ENCODE data around the gene DRAP1. TPM values are rescaled to one million over a fixed set of nuclear protein-coding genes. Genes with fewer than 3 reads are reported as not detected.
"Not testable (repeated sequence)": the region's sequence is repeated elsewhere in the genome, so short reads cannot be mapped to it uniquely, and the experiment has no call there.

Gene DRAP1
- total RNA-seq, 1 experiment from 2014 or later = 105 TPM

DNA sequence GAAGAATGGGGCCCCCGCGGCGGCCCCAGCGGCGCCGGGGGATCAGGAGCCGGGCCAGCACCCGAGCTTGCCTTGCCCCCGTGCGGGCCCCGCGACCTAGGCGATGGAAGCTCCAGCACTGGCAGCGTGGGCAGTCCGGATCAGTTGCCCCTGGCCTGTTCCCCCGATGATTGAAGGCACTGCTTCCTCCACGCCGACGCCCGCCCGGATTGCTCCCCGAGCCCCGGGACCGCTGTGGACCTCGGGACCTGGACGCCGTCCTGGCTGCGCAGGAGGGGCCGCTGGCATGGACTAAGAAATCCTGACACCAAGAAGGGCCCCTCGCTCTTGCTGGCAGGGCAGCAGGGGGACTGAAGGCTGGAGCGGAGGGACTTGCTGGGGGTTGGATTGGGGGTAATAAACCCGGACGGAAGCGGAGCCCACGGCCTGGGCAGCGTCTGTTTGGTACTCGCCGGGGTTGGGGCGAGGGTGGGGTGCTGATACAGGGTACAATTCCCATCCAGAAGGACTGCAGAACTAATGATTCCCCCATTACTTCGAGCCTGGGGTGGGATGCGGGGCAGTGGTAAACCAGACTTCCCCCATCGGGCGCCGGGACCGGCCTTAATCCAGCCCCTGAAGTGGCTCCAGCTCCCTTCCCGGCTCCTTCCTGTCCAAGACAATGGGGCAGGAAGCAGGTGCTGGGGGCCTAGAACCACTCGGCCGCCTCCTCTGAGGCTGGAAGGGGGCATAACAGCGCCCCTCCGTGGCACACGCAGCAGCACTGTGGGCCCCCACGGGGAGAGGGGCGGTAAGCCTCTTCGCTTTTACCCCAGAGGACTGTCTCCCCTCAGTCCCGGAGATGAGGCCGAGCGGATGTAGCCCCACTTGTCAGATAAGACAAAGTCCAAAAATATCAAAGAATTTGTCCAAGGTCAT is 27.7 kb upstream of the DRAP1 start:
- Histone ChIP-seq H3K4me1 (ENCODE audit: insufficient read depth, low read length) (peaks cover 9% of the 10 kb centered on the region; the same call in 1 of the 2 replicates), H3K27me3 (ENCODE audit: insufficient read depth, low read length) (peaks cover 6% of the 10 kb centered on the region; the same call in 1 of the 2 replicates), H3T11ph (ENCODE audit: low read length) (no peak overlapping the region), H2AK5ac (ENCODE audit: insufficient read length, low read length) (no peak overlapping the region), H4K5ac (ENCODE audit: insufficient read length, low read depth, low read length) (no peak overlapping the region), H3K79me1 (ENCODE audit: insufficient read depth, low read depth, low read length, poor library complexity, severe bottlenecking) (no peaks in the 10 kb centered on the region), H3K14ac (ENCODE audit: insufficient read depth, low read length) (peak overlapping the region; percentile 85; the same call in 1 of the 2 replicates), H3K23me2 (ENCODE audit: insufficient read length, low read depth, low read length, poor library complexity, severe bottlenecking) (peaks cover 23% of the 10 kb centered on the region), H2AFZ (ENCODE audit: low read length) (no peak overlapping the region), H3K79me2 (ENCODE audit: insufficient read depth, low read length) (no peaks in the 10 kb centered on the region; the same call in 1 of the 2 replicates), H4K8ac (replicated peaks; ENCODE audit: insufficient read length, low read depth, low read length) (no peak overlapping the region), H3K23ac (ENCODE audit: insufficient read length, low read depth, low read length) (no peak overlapping the region), H2BK120ac (ENCODE audit: low read depth, low read length, poor library complexity, severe bottlenecking) (no peak overlapping the region), H3K56ac (ENCODE audit: insufficient read length, low read depth, low read length) (no peak overlapping the region), H2BK20ac (ENCODE audit: low read depth, low read length, poor library complexity, severe bottlenecking) (no peak overlapping the region), H3K18ac (ENCODE audit: insufficient read length, low read depth, low read length) (peak overlapping the region; percentile 44), H2BK5ac (ENCODE audit: insufficient read length, low read length) (no peak overlapping the region), H2BK15ac (ENCODE audit: low read depth, low read length) (no peak overlapping the region), H3K27ac (ENCODE audit: insufficient read length, low read depth, low read length) (no peak overlapping the region), H4K20me1 (ENCODE audit: control insufficient read depth, insufficient read depth, insufficient read length) (no peaks in the 10 kb centered on the region), H3K9me3 (ENCODE audit: control insufficient read depth, low read depth, low read length) (no peaks in the 10 kb centered on the region), H3K4me2 (ENCODE audit: insufficient read depth, insufficient read length, low read length) (peak overlapping the region; percentile 70), H2BK12ac (ENCODE audit: insufficient read length, low read depth, low read length) (no peak overlapping the region), H4K91ac (ENCODE audit: insufficient read length, low read depth, low read length) (no peak overlapping the region), H3K4ac (ENCODE audit: low read depth, low read length) (no peak overlapping the region), H3K9ac (ENCODE audit: extremely low read depth, insufficient read length, low read length) (peak overlapping the region; percentile 60)
- DNase-seq = peak; percentile 78
- peak; percentile 52 for TF ChIP-seq CTCF (conservative IDR thresholded peaks at IDR 0.05)
- peaks cover 2 to 4% of the 10 kb centered on the region in 2 experiments; a peak in 2 of 5 replicates for H3K9me3 Mint-ChIP-seq
- H3K4me1 Mint-ChIP-seq = peaks cover 39 to 55% of the 10 kb centered on the region in 2 experiments
- H3K27ac Mint-ChIP-seq = no peak overlapping the region; a peak in 1 of 7 replicates
- peaks cover 6 to 39% (median 10%) of the 10 kb centered on the region in 3 experiments for H3K36me3 Mint-ChIP-seq (ENCODE audit: insufficient read depth in 1 of 3, low read depth in 3 of 3)
- H3K27me3 Mint-ChIP-seq (ENCODE audit: low read depth) = peaks cover 21% of the 10 kb centered on the region
- WGBS (ENCODE audit: extremely low coverage, insufficient read length, low lambda C conversion rate) = no CpG with 5 or more reads among the region's 57 CpGs
- peak overlapping the region; percentile 75 to 88 for H3K4me3 Mint-ChIP-seq

GRCh38 chr11:65892137-65892540 is 27.1 kb upstream of the DRAP1 start:
- Mint-ChIP-seq H3K27ac (peak overlapping the region in 2 of 3 experiments; percentile 44 to 68; a peak in 3 of 7 replicates), H3K4me1 (peaks cover 39 to 48% of the 10 kb centered on the region in 2 experiments), H3K4me3 (peak overlapping the region; percentile 75 to 88), H3K27me3 (ENCODE audit: low read depth) (peaks cover 21% of the 10 kb centered on the region), H3K36me3 (ENCODE audit: insufficient read depth in 1 of 3, low read depth in 3 of 3) (peaks cover 0 to 36% (median 4%) of the 10 kb centered on the region in 3 experiments; a peak in 5 of 7 replicates)
- WGBS (ENCODE audit: extremely low coverage, insufficient read length, low lambda C conversion rate) = no CpG with 5 or more reads among the region's 5 CpGs
- not testable (repeated sequence) for H3K79me1 ChIP-seq (ENCODE audit: insufficient read depth, low read depth, low read length, poor library complexity, severe bottlenecking); H2BK120ac ChIP-seq (ENCODE audit: low read depth, low read length, poor library complexity, severe bottlenecking); H3K27me3 ChIP-seq (ENCODE audit: insufficient read depth, low read length); H3K27ac ChIP-seq (ENCODE audit: insufficient read length, low read depth, low read length); H3K14ac ChIP-seq (ENCODE audit: insufficient read depth, low read length); H2BK20ac ChIP-seq (ENCODE audit: low read depth, low read length, poor library complexity, severe bottlenecking); H3K23ac ChIP-seq (ENCODE audit: insufficient read length, low read depth, low read length); H2BK5ac ChIP-seq (ENCODE audit: insufficient read length, low read length); H4K91ac ChIP-seq (ENCODE audit: insufficient read length, low read depth, low read length); H3K18ac ChIP-seq (ENCODE audit: insufficient read length, low read depth, low read length); H3K4ac ChIP-seq (ENCODE audit: low read depth, low read length); H3K9me3 Mint-ChIP-seq; DNase-seq; H4K5ac ChIP-seq (ENCODE audit: insufficient read length, low read depth, low read length); H2BK15ac ChIP-seq (ENCODE audit: low read depth, low read length); H4K8ac ChIP-seq (replicated peaks; ENCODE audit: insufficient read length, low read depth, low read length); H3T11ph ChIP-seq (ENCODE audit: low read length); H3K79me2 ChIP-seq (ENCODE audit: insufficient read depth, low read length); H3K56ac ChIP-seq (ENCODE audit: insufficient read length, low read depth, low read length); H2AFZ ChIP-seq (ENCODE audit: low read length); H2BK12ac ChIP-seq (ENCODE audit: insufficient read length, low read depth, low read length); H3K4me1 ChIP-seq (ENCODE audit: insufficient read depth, low read length); H4K20me1 ChIP-seq (ENCODE audit: control insufficient read depth, insufficient read depth, insufficient read length); H3K9ac ChIP-seq (ENCODE audit: extremely low read depth, insufficient read length, low read length); H3K9me3 ChIP-seq (ENCODE audit: control insufficient read depth, low read depth, low read length); H2AK5ac ChIP-seq (ENCODE audit: insufficient read length, low read length)
- Histone ChIP-seq H3K23me2 (ENCODE audit: insufficient read length, low read depth, low read length, poor library complexity, severe bottlenecking) (peaks cover 23% of the 10 kb centered on the region), H3K4me2 (ENCODE audit: insufficient read depth, insufficient read length, low read length) (peak overlapping the region; percentile 70)

All from H9 (cell line).